ENCODE data around the gene KLF6.
"Not testable (repeated sequence)": the region's sequence is repeated elsewhere in the genome, so short reads cannot be mapped to it uniquely, and the experiment has no call there.

GRCh38 chr10:3732183-3732582, 52.8 kb downstream of the KLF6 start:
- TF ChIP-seq POLR2AphosphoS5 (IDR thresholded peaks at IDR 0.05; ENCODE audit: borderline replicate concordance, low read depth, low read length); EZH2 (IDR thresholded peaks at IDR 0.05); FOXP2 (optimal IDR thresholded peaks at IDR 0.05; ENCODE audit: control extremely low read depth, extremely low read length, insufficient read depth): not testable (repeated sequence)

Measured in SK-N-MC (cell line).